Fibroblast of lung (primary cell): ENCODE measurements around the gene PRSS22.

Experiments used
- CTCF ChIP-seq, 2 donors: IDR thresholded peaks in 1 of 2; conservative IDR thresholded peaks in 1 of 2; 1 replicate in 1 of 2; 2 replicates in 1 of 2; pipeline ENCODE4 v1.5.1; 2011 to 2012; ENCODE audit warnings: low read length in 2 of 2, control low read depth in 1 of 2, inconsistent platforms in 1 of 2, low read depth in 1 of 2, mild to moderate bottlenecking in 1 of 2
- EZH2 ChIP-seq: IDR thresholded peaks from 2 replicates; pipeline ENCODE4 v1.5.1; 2012; ENCODE audit warnings: low read length, control low read depth, mild to moderate bottlenecking; ENCODE audit errors: missing control alignments

- no peak for TF ChIP-seq CTCF (conservative IDR thresholded peaks at IDR 0.05 in 1 of 2, IDR thresholded peaks at IDR 0.05 in 1 of 2; ENCODE audit: low read depth in 1 of 2, low read length in 2 of 2)
- TF ChIP-seq EZH2, result no peak
These were observed 42.6 kb upstream of the PRSS22 start for GRCh38 chr16:2900526-2901075.
